Measurements from ENCODE around the gene CNGA2. TPM values are rescaled to one million over a fixed set of nuclear protein-coding genes. Genes with fewer than 3 reads are reported as not detected.

CNGA2 gene
- total RNA-seq, 2 experiments from 2014 or later, result not detected

GRCh38 chrX:151752847-151753246 is 18.3 kb downstream of the CNGA2 start:
- no peak for TF ChIP-seq CTCF (IDR thresholded peaks at IDR 0.05)
- H3K9me3 ChIP-seq (ENCODE audit: control insufficient read depth in 1 of 2, insufficient read depth in 1 of 2, low read length in 2 of 2), result peaks cover 0 to 3% of the 10 kb centered on the region in 2 experiments
- no peaks in the 10 kb centered on the region for H3K4me1 ChIP-seq (ENCODE audit: insufficient read depth, low read length)
- intact Hi-C loops (cut with DNase I, micrococcal nuclease), result no loop called here
- DNase-seq (no peak), ATAC-seq (ENCODE audit: poor library complexity) (no peak)
- H3K27ac ChIP-seq (ENCODE audit: low read depth in 1 of 2, low read length in 2 of 2), result no peak overlapping the region
- no peaks in the 10 kb centered on the region for H3K36me3 ChIP-seq (ENCODE audit: insufficient read depth, low read length)
- H3K4me1 Mint-ChIP-seq (ENCODE audit: low read depth), result no peaks in the 10 kb centered on the region
- H3K9me3 Mint-ChIP-seq, result no peaks in the 10 kb centered on the region
- ChIA-PET POLR2A (no interaction called here), CTCF (no interaction called here)
- peaks cover 14% of the 10 kb centered on the region for H3K27me3 Mint-ChIP-seq
- H3K27me3 ChIP-seq (ENCODE audit: control insufficient read depth in 1 of 2, insufficient read depth in 2 of 2, low read length in 2 of 2), result peaks cover 4 to 5% of the 10 kb centered on the region in 2 experiments
- no peak overlapping the region for H3K27ac Mint-ChIP-seq
- H3K4me3 ChIP-seq (ENCODE audit: low read length), result no peak overlapping the region
- no peak overlapping the region for H3K4me3 Mint-ChIP-seq
- no peaks in the 10 kb centered on the region for H3K36me3 Mint-ChIP-seq (ENCODE audit: low read depth)

- H3K4me1 Mint-ChIP-seq (ENCODE audit: low read depth), result no peaks in the 10 kb centered on the region
- no peak overlapping the region for H3K27ac Mint-ChIP-seq
- TF ChIP-seq CTCF (IDR thresholded peaks at IDR 0.05), result no peak
- no peaks in the 10 kb centered on the region for H3K36me3 ChIP-seq (ENCODE audit: insufficient read depth, low read length)
- intact Hi-C loops (cut with DNase I, micrococcal nuclease), result no loop called here
- ATAC-seq (ENCODE audit: poor library complexity) (no peak), DNase-seq (no peak)
- H3K9me3 Mint-ChIP-seq, result no peaks in the 10 kb centered on the region
- no peak overlapping the region for H3K4me3 ChIP-seq (ENCODE audit: low read length)
- peaks cover 18% of the 10 kb centered on the region for H3K27me3 Mint-ChIP-seq
- H3K27me3 ChIP-seq (ENCODE audit: control insufficient read depth in 1 of 2, insufficient read depth in 2 of 2, low read length in 2 of 2), result peaks cover 4 to 5% of the 10 kb centered on the region in 2 experiments
- no peak overlapping the region for H3K4me3 Mint-ChIP-seq
- H3K36me3 Mint-ChIP-seq (ENCODE audit: low read depth), result no peaks in the 10 kb centered on the region
- CTCF ChIA-PET, result no interaction called here
- peaks cover 0 to 3% of the 10 kb centered on the region in 2 experiments for H3K9me3 ChIP-seq (ENCODE audit: control insufficient read depth in 1 of 2, insufficient read depth in 1 of 2, low read length in 2 of 2)
- no peak overlapping the region for H3K27ac ChIP-seq (ENCODE audit: low read depth in 1 of 2, low read length in 2 of 2)
- no peaks in the 10 kb centered on the region for H3K4me1 ChIP-seq (ENCODE audit: insufficient read depth, low read length)
- POLR2A ChIA-PET, result no interaction called here
Observed at GRCh38 chrX:151753313-151754046, 18.9 kb downstream of the CNGA2 start.

- Histone ChIP-seq H3K4me3 (ENCODE audit: low read length) (no peak overlapping the region), H3K9me3 (ENCODE audit: control insufficient read depth in 1 of 2, insufficient read depth in 1 of 2, low read length in 2 of 2) (peaks cover 0 to 3% of the 10 kb centered on the region in 2 experiments), H3K36me3 (ENCODE audit: insufficient read depth, low read length) (no peaks in the 10 kb centered on the region), H3K4me1 (ENCODE audit: insufficient read depth, low read length) (no peaks in the 10 kb centered on the region), H3K27me3 (ENCODE audit: control insufficient read depth in 1 of 2, insufficient read depth in 2 of 2, low read length in 2 of 2) (peaks cover 4 to 5% of the 10 kb centered on the region in 2 experiments), H3K27ac (ENCODE audit: low read depth in 1 of 2, low read length in 2 of 2) (no peak overlapping the region)
- H3K27ac Mint-ChIP-seq, result no peak overlapping the region
- POLR2A ChIA-PET, result no interaction called here
- no peak for TF ChIP-seq CTCF (IDR thresholded peaks at IDR 0.05)
- H3K27me3 Mint-ChIP-seq, result peaks cover 18% of the 10 kb centered on the region
- no peaks in the 10 kb centered on the region for H3K36me3 Mint-ChIP-seq (ENCODE audit: low read depth)
- ATAC-seq (ENCODE audit: poor library complexity), result no peak
- no peaks in the 10 kb centered on the region for H3K9me3 Mint-ChIP-seq
- DNase-seq, result no peak
- CTCF ChIA-PET, result no interaction called here
- H3K4me1 Mint-ChIP-seq (ENCODE audit: low read depth), result no peaks in the 10 kb centered on the region
- H3K4me3 Mint-ChIP-seq, result no peak overlapping the region
- intact Hi-C loops (cut with DNase I, micrococcal nuclease), result no loop called here
Observed at GRCh38 chrX:151754047-151754429, 19.5 kb downstream of the CNGA2 start.
